ENCODE results near the gene FBXO3. TPM values are rescaled to one million over a fixed set of nuclear protein-coding genes. Genes with fewer than 3 reads are reported as not detected.

FBXO3 gene
- total and polyA plus RNA-seq, 2 of the 8 experiments (the other 6 are each of a cell fraction or from before 2014, with no cell fraction given), result 15.9 to 25.7 TPM

DNA sequence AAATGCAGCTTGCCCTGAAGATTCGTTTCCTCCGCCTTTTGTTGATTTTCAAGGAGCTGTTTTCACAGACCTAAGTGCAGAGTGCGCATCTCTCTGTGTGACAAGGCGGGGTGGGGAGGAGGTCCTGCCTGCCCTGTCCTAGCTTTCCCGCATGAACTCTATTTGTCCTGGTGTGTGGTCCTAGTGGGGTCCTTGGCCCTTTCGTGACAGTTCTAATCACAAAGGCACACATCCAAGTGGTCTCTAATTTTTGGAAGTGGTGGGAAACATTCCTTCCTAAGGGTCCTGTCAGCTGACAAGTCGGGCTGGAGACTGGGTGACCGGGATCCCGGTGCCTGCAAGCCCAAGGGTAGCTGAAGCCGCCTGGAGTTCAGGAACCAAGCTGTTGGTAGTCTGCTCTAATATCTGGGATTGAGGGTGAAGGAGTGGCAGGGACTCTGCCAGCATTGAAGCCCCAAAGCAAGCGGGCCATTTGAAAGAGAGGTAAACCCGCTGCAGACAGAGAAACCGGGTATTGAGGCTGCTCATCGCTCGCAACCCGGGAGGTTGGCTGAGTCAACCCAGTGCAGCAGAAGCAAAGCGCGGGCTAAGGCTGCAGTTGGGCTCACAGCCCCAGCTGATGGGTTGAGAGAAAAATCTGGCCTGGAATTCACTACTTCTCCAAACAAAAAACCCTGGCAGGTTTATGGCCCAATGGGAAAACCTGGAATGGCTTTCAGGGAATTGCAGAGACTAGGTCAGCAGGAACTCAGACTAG lies 28.1 kb upstream of the FBXO3 start:
- Histone ChIP-seq H3K23ac (ENCODE audit: insufficient read length) (no peak overlapping the region), H2BK20ac (ENCODE audit: low read length) (no peak overlapping the region), H2BK15ac (ENCODE audit: low read length) (no peak overlapping the region), H2BK12ac (ENCODE audit: low read depth, low read length) (no peak overlapping the region), H4K8ac (ENCODE audit: extremely low read depth, insufficient read depth, low read length) (no peak overlapping the region), H3K27me3 (replicated peaks in 1 of 4; ENCODE audit: control insufficient read depth in 3 of 4, extremely low read depth in 1 of 4, insufficient read depth in 3 of 4, low read length in 3 of 4) (peaks cover 0 to 4% (median 2%) of the 10 kb centered on the region in 4 experiments; a peak in 3 of 7 replicates), H3K9ac (replicated peaks in 1 of 4; ENCODE audit: extremely low read depth in 1 of 4, low read depth in 3 of 4, low read length in 3 of 4) (peak overlapping the region in 1 of 4 experiments; percentile 66; a peak in 2 of 7 replicates), H3K4me1 (replicated peaks in 1 of 4; ENCODE audit: control insufficient read depth in 3 of 4, insufficient read depth in 4 of 4, low read length in 3 of 4) (no peaks in the 10 kb centered on the region; a peak in 2 of 7 replicates), H3K4ac (replicated peaks; ENCODE audit: insufficient read length, low read depth, low read length) (no peak overlapping the region), H3K56ac (replicated peaks; ENCODE audit: insufficient read length, low read depth, low read length) (no peak overlapping the region), H2AK5ac (ENCODE audit: low read depth, low read length) (no peak overlapping the region), H3K79me1 (ENCODE audit: low read depth, low read length) (no peaks in the 10 kb centered on the region), H4K20me1 (replicated peaks in 1 of 2; ENCODE audit: control insufficient read depth in 1 of 2, insufficient read depth in 2 of 2, low read length in 2 of 2) (no peaks in the 10 kb centered on the region), H3K14ac (ENCODE audit: insufficient read length) (no peak overlapping the region), H3K18ac (ENCODE audit: extremely low read depth, low read length) (no peak overlapping the region; the same call in 1 of the 2 replicates), H3K79me2 (ENCODE audit: control insufficient read depth in 1 of 2, insufficient read depth in 2 of 2, low read length in 2 of 2) (no peaks in the 10 kb centered on the region), H2BK120ac (replicated peaks; ENCODE audit: low read depth, low read length) (no peak overlapping the region), H3K9me3 (ENCODE audit: insufficient read depth in 2 of 2, low read depth in 1 of 2, low read length in 1 of 2) (no peaks in the 10 kb centered on the region), H4K91ac (replicated peaks; ENCODE audit: insufficient read length, low read length) (no peak overlapping the region), H3K27ac (ENCODE audit: low read depth, low read length) (no peak overlapping the region), H3K23me2 (ENCODE audit: low read depth, low read length) (peaks cover 6% of the 10 kb centered on the region; the same call in 1 of the 2 replicates), H4K5ac (ENCODE audit: insufficient read length, low read depth, low read length) (no peak overlapping the region), H2AFZ (ENCODE audit: low read length) (peak overlapping the region; percentile 99), H3K36me3 (ENCODE audit: control insufficient read depth in 2 of 4, insufficient read depth in 4 of 4, low read length in 3 of 4) (no peaks in the 10 kb centered on the region), H2BK5ac (ENCODE audit: low read depth, low read length) (no peak overlapping the region), H3K4me2 (ENCODE audit: insufficient read depth in 1 of 2, low read depth in 2 of 2, low read length in 2 of 2) (peak overlapping the region; percentile 94 to 99), H3K4me3 (ENCODE audit: extremely low read depth in 1 of 4, insufficient read depth in 2 of 4, low read depth in 3 of 4, low read length in 4 of 4) (peak overlapping the region; percentile 60 to 71 (median 68))
- ChIA-PET POLR2A (ENCODE audit: partially characterized antibody) (interaction anchor here (0.5 to 1.0 kb wide), 3 partner anchors 25 to 28 kb away, joined by 3 to 4 read pairs (median 3); partner anchors contain the start of gene FBXO3), CTCF (ENCODE audit: partially characterized antibody) (interaction anchor here (0.8 to 6.4 kb wide), 9 partner anchors 14 to 185 kb away, joined by 3 to 29 read pairs (median 4); no protein-coding TSS in a partner anchor)
- DNase-seq (ENCODE audit: low read depth in 1 of 2, low spot score in 2 of 2), result peak; percentile 67 to 83
- WGBS, 2 experiments (ENCODE audit: extremely low coverage in 1 of 2, insufficient coverage in 1 of 2, insufficient read length in 1 of 2, insufficient replicate concordance in 2 of 2, low coverage in 1 of 2, low lambda C conversion rate in 2 of 2, missing lambda C conversion rate in 1 of 2), result 4% methylated on average over 18 of the region's 18 CpGs; no CpG with 5 or more reads in 1 of the 2 experiments
- peak; percentile 70 for FAIRE-seq
- TF ChIP-seq EGR1 (IDR thresholded peaks at IDR 0.05; ENCODE audit: borderline replicate concordance, low read depth, low read length) (peak; percentile 90), SUZ12 (IDR thresholded peaks at IDR 0.05; ENCODE audit: low read length) (no peak; the same call in 1 of the 2 replicates), SIN3A (conservative IDR thresholded peaks at IDR 0.05 in 1 of 2, IDR thresholded peaks at IDR 0.05 in 1 of 2; ENCODE audit: low read depth in 1 of 2, low read length in 2 of 2) (peak; percentile 82 to 86; a peak in 1 of 4 replicates), SRF (IDR thresholded peaks at IDR 0.05; ENCODE audit: low read depth, low read length) (peak; percentile 35; the same call in 1 of the 2 replicates), BCL11A (IDR thresholded peaks at IDR 0.05; ENCODE audit: low read depth in 2 of 2, low read length in 2 of 2) (no peak)
- TF ChIP-seq, protein P1, sequence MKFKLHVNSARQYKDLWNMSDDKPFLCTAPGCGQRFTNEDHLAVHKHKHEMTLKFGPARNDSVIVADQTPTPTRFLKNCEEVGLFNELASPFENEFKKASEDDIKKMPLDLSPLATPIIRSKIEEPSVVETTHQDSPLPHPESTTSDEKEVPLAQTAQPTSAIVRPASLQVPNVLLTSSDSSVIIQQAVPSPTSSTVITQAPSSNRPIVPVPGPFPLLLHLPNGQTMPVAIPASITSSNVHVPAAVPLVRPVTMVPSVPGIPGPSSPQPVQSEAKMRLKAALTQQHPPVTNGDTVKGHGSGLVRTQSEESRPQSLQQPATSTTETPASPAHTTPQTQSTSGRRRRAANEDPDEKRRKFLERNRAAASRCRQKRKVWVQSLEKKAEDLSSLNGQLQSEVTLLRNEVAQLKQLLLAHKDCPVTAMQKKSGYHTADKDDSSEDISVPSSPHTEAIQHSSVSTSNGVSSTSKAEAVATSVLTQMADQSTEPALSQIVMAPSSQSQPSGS (IDR thresholded peaks at IDR 0.05; ENCODE audit: low read length), result peak; percentile 94; the same call in 1 of the 2 replicates
- TF ChIP-seq, protein P2, sequence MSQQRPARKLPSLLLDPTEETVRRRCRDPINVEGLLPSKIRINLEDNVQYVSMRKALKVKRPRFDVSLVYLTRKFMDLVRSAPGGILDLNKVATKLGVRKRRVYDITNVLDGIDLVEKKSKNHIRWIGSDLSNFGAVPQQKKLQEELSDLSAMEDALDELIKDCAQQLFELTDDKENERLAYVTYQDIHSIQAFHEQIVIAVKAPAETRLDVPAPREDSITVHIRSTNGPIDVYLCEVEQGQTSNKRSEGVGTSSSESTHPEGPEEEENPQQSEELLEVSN (IDR thresholded peaks at IDR 0.05), result peak; percentile 91

Data from H1 (cell line).